GM18861 (cell line): Measurements from ENCODE around the gene SFXN5.

Experiments
- ATAC-seq: cut with Tn5 transposase; IDR thresholded peaks from one replicate; pipeline ENCODE4 v1.9.1; 2021; ENCODE audit not compliant: unreplicated experiment

Gene SFXN5

DNA sequence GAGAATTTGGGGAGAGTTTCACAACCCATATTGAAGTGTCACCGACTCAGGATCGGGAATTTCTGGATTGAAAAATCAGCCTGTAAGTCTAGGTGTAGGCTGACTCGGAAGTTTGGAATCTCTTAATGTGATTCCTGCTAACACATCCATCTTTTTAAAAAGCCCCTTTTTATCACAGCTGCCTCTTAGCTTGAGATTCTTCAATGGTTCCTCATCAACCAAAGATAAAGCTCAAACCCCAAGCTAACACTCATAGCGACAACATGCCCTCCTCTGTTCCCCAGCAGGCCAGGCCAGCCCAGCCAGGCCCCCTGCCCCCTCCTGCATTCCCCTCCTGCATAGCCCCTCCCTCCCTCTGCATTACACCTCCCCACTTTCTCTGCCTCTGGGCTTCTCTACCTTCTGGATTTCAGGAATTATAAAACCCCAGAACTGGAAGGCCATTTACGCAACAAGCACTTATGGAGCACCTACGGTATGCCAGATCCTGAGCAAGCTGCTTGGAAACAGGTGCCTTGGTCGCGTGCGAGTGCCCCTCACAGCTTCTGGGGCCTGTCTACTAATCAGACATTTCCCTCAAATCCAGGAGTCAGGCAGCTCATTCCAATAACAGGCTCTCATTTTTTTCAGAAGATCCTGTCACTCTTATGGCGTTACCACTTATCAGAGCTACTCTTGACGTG, 90.8 kb downstream of the SFXN5 start:
- no peak for ATAC-seq

DNA sequence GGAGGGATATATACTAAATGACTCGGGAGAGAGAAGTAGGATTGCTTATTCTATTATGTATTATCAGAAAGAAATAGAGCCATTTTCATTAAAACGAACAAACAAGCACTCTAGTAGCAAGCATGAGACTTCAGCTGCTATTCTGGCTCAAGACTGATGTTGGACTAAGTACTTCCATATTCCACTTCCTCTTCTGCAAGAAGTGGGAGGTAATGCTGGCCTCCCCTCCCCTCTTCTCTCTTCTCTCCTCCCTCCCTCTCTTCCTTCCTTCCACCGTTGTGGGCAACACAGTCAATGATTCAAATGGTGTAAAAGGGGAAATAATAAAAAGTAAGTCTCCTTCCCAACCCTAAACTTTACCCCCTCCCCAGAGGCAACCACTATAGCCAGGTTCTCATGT, 91.6 kb downstream of the SFXN5 start:
- no peak for ATAC-seq

DNA sequence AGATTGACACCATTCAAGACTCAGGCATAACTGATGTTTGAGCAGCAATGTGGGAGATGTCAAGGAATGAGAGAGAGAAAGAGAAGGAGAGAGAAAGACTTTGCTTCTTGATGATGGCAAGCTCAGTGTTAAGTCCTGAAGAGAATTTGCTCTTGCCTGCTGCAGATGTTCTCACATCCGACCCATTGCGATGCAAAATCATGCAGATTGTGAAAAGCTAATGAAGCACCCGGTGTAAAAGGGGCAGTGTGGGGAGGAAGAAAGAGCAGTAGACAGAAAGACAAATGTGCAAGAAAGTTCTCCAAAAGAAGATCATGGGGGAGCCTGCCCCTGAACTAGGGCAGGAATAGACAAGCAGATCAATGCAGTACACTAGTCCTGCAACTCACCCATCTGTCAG, 96.5 kb downstream of the SFXN5 start:
- ATAC-seq, result no peak

DNA sequence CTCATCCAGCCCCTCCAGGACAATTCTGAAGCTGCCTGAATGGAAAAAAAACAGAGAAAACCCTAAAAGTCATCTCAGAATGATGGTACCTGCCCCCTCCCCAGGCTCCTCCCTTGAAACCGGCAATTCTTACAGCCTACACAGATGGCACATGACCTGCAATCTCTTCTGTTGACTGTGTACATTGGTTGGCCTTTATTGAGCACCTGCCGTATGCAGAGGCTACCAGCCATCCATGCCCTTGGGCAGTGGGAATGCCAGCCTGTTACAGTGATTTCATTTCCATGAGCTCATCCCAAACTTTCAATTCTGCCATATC, 97.1 kb downstream of the SFXN5 start:
- no peak for ATAC-seq

DNA sequence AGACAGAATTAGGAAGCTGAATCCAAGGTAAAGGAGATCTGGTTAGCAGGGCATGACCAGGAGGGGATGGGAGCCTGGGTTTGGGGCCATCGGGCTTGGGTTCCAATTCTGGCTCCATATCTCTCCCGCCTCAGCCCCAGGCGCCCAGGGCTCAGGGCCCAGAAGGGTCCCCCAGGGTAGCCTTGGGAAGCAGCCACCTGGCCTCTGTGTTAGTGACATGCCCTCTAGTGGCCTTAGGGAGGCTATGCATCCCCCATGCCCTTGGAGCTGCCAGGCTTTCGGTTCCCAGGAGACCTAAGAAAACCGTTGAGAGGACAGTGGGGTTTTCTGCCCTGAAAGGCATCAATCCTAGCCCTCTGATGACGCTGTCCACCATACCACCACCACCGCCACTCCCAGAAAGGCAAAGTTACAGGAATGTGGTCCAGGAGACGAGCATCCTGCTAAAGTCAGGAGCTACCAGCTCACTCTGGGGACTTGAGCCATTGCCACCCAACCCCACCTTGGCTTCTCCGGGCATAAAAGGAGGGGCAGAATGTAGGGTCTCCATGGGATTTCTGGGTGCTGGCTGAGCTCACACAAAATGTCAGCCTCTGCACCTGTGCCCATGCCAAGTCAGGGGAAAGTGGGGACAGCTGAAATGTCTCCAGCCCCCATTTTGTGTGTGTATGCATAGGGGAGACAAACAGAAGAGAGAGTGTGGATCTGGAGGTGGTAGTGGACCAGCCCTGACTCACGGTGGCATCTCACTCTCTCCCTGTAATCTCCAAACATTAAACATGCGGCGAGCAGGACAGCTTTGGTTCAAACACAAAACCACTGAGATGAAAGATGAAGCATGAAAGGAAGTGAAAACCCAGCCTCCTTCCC, 97.7 kb downstream of the SFXN5 start:
- peak; percentile 88 for ATAC-seq

DNA sequence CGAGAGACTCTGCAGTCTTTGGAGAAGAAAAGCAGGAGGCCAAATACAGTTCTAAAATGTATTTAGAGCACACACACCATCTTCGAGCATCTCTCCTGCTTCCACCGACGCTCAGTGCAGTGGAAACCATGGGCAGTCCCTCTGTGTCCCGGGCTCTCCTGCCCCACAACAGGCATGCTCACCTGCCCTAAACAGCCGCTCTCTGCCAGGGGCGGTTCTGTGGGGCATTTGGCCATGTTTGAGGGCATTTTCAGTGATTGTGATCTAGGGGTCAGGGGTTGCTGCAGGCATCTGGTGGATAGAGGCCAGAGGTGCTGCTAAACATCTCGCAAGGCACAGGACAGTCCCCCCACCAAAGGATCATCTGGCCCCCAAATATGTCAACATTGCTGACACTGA, 98.4 kb downstream of the SFXN5 start:
- no peak for ATAC-seq

DNA sequence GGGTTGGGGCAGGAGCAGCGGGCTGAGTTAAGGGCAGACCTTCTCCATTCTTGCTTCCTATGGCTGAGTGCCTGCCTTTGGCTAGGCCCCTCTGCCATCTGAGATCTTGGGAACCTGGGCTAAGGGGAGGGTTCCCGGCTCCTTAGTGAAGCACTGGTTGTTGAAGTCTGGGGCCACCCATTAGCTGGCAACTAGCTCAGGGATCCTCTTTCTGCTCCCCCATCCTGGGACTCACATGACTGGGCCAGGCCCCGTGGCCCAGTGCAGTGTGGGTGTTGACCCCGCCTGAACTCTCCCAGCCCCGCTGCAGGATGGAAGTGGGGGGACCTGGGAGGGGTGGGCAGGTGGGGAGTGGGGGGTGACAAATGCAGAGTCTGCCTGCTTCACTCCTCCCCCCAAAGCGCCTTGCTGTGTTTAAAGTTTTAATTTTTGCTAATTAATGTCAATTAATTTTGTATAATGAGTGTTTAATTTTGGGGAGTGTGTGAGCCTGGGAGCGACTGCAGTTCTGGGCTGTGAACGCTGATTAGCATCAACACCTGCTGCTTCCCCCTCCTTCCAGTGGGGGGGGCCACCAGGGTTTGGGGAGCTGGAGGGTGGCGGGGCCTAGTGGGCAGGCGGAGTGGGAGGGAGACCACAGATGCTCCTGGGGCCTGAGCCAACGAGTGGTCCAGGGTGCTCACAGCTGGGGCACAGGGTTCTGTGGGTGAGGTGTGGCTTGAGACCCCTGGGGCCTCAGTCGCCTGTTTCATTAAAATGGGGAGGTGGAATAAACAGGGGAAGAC, 99.0 kb downstream of the SFXN5 start:
- no peak for ATAC-seq

DNA sequence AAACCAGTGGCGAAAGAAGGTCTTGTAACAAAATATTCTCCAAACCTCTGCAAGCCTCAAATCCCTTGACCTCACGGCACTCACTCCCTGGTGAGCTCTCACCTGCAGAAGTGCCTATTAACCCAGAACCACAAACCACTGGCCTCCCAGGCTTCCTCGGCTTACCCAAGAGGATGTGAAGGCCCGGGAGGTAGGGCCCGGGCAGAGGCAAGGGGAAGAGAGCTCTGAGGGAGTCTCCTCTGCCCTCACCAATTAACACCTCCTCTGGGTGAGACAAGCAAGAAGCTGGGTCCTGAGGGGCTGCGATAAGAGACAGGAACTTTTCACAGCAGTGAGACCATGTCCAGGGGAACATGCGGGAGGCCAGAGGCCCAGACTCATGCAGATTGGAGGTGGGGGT, 100.5 kb downstream of the SFXN5 start:
- no peak for ATAC-seq

DNA sequence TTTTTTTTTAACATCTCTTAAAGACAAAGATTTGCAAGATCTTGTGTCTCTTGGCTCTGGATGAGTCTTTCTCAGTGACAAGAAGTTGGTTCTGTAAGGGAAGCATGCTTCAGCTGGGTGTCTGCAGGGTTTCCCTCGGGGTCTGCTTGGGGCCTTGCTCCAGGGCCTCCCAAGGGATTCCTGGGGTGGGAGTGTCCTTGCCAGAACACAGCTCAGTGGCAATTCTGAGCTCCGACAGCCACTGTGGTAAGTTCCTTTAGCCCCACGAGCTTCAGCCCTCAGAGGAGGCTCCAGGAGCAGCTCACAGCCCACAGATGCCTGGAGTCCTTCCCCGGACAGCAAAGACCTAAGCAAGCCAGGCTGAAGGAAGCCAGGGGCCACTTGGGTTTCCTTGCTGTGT, 101.8 kb downstream of the SFXN5 start:
- ATAC-seq, result no peak

DNA sequence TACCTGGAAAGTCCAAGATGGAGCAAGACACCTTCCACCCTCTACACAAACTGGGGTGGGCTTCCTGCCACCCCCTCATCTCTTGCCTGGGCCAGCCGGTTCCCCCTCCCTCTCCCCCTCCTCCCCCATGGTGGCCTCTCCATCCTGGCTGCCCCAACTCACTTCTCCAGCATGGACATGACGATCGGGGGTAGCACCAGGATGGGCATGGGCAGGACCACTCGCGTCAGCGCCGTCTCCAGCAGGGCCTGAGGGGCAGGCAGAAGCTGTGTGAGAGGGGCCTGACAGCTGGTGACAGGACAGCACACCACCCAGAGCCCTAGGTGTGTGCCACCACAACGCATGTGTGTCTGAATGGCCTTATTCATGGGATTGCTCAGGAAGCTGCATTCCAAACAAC, 103.2 kb downstream of the SFXN5 start:
- ATAC-seq, result no peak

DNA sequence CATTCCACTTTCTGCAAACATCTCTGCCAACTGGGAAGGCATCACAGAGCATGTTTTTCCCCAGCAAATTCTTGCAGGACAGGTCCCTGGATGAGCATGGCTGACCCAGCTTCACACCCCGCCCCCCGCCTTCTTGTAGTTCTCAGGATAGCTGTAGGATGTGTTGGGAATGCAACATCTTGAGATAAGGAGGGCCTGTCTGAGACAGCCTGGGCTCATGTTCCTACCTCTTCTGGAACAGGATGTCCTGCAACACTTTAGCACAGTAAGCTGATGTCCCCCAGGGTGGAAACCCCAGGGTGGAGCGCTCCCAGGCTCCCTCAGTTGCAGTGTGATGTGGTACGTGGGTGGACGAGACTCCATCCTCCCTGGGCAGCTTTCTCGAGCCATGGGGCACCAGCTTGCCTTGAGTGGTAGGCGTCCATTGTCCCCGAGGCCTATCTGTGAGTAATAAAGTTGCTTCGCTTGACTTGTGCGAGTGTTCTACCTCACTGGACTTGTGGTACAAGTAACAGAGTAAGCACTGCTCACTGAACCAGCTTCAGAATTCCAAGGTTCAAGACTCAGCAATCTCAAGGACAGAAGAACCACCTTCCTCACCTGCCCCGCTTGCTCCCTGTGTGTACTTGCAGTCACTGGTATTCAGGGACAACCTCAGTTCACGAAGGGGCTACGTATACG, 105.6 kb downstream of the SFXN5 start:
- no peak for ATAC-seq

DNA sequence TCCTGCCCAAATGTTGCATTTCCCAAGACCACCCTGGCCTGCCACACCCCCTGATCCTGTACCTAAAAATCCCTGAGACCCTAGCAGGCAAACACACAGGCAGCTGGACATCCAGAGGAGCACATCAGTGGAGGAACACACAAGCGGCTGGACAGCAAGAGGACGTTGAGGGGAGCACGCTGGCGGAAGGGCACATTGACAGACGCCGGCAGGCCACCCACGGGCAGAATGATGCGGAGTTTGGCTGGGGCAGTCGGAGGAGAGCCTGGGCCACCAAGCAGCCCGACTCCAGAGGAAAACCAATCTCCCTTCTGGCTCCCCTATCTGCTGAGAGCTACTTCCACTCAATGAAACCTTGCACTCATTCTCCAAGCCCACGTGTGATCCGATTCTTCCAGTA, 106.5 kb downstream of the SFXN5 start:
- ATAC-seq, result no peak

DNA sequence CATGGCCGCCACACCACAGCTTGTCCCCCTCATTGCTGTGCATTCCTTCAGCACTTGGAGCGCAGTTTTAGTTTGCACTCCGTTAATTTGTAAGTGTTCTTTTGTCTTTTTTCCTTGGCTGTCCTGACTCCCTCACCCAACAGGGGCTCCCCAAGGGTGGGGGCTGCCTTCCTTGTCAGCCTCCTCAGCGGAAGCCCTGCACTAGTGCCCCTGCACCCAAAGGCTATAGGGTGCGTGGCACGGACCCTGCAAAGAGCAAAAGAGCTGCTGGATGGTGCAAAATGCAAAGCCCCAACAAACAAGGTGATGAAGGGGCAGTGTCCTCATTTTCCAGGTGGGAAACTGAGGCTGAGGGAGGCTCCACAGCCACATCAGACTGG, 107.4 kb downstream of the SFXN5 start:
- no peak for ATAC-seq

DNA sequence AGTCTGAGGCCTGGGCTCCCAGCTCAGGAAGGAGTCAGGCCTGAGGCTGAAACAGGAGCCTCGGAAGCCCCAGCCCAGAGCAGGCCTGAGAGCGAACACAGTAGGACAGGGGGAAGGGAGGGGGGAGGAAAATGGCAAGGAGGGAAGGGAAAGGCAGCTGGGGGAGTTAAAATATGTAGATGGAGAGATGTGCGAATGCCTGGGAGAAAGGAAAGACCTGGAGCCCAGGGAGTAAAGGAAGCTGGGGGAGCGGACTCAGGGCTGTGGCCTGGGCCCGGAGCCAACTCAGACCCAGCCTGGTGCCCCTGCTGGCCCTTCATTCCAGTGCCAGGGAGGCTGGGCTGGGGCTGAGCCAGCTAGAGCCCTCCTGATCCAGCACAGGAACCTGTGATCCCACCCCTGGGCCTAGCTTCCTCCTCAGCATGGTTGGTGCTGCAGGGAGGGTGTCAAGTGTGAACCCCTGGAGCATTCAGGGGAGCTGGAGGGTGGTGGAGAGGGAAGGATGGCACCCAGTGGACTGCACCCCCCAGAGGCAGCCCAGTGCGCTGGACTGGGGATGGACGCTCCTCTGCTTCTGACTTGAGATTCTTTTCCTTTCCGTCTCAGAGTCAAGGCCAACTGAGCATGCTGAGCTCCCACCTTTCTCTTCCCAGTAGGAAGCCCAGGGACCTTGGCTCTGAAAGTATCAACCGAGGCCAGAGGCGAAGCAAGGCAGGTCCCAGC, 107.9 kb downstream of the SFXN5 start:
- ATAC-seq, result no peak

DNA sequence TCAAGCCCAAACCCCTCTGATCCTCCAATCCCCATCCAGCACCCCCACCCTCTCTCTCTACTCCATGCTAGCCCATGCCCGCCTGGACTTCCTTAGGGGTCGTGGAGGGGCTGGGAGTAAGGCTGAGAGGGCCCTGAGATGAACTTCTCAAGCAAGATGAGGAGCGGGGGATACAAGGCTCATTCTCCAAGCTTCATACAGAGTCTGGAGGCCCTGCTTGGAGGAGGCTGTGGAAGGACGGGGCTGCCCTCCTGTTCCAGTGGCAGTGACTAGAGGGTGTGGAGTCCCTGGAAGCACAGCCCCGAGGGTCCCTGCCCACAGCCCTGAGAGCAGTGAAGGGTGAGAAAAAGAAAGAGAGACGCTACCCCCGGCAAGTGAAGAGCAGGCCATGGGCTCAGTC, 108.6 kb downstream of the SFXN5 start:
- no peak for ATAC-seq

DNA sequence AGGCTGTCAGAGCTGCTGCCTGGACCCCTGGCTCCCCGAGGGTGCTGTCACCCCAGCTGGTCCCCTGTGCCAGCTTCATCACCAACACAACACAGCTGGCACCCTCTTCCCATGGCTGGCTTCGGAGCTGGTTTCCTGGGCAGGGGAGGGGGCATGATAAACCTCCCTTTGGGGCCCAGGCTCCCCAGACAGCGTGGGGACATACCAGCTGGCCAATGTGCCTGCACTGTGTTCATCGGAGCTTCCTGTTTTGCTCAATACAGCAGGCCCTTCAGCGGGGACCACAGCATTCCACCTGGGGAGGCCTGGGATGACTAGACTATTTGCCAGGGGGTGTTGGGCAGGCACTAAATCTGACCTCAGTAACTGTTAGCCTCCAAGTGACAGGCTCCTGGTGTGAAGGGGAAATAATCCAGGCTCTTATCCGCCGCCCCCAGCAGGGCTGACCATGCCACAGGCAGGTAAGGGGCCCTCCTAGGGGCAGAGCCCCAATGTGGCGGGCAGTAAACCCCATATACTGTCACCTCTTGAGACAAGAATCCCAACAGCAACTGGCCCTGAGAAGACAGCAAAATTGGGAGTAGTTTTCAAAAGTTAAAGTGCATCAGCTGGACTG, 109.6 kb downstream of the SFXN5 start:
- no peak for ATAC-seq

DNA sequence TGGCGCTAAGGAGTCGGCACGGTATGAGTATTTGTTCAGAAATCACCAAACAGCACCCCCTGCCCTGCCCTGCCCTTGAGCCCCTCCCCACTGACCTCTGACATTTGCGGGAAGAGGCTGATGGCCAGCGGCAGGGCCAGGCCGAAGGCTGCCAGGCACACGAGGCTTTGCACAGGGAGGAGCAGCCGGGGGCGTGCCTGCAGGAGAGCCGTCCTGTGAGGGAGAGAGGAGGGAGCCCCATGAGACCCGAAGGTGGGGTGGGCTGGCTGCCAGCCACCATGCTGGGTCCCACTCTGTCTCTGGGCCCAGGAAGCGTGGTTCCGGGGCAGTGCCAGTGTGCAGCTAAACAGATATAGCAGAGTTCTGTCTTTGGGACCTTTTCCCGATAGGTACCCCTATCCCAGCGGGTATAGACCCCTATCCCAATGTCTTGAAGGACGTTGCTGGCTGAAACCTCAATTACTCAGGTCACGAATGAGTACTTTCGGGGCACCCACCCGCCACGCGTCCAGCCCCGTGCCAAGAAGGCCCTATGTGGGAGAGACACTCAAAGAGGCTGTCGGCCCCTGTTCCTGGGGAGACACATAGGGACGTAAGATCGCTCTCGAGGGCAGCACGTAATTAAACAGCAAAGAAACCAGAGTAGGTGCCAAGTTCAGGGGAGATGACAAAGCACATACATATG, 110.3 kb downstream of the SFXN5 start:
- no peak for ATAC-seq

DNA sequence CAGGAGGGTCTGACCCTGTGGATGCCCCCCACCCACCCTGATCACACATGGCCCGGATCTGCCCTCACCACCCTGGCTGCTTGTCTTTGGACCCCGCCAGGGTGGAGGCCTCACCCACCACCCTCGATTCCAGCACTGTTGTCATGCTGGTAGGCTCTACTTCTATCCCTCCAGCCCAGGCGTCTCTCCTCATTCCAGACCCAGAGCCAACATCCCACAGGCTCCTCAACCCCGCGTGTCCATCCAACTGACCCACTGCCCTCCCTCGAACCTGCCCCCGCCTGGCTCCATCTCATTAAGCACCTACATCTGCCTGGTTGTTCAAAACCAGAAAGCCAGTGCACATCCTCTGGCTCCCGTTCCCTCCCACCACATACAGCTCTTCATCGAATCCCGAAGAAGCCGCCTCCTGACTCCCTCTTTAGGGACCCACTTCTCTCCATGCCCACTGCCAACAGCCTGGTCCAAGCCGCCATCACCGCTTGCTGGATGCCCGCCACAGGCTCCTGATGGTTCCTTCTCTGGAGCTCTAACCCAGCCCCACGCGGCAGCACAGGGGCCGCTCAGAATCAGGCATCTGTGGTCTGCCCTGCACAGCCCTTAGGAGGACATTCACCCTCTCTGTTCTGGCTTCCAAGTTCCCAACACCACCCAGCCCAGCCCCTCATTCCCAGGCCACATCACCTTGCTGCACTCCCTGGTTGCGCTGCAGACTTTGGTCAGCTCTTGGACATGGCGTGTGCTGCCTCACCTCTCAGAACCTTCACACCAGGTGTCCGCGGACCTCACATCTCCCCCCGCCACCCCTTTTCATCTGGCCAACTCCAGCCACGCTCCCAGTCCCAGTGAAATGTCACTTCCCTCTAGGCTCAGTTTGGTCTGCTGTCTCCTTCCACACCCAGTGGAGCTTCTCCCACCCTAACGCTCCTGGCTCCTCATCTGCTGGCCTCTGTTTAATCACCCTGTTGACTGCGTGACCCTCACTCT, 111.2 kb downstream of the SFXN5 start:
- no peak for ATAC-seq

DNA sequence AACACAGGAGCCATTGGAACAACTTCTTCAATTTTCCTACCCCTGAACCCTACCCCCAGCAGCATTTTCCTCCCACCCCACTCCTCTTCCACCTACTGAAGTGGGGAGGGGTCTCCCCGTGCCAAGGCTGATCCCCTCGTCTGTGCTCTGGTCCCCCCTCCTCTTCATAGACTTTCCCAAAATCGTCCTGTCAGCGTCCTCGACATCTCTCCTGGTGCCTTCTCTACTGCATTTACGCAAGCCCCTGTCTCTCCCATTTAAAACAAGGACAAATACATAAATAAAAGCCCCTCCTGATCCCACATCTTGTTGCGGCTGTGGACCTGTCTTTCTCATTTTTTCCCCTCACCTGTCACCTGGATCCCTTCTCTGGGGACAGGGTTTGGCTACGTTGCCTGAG, 112.0 kb downstream of the SFXN5 start:
- no peak for ATAC-seq
